Parathyroid adenoma (tissue), 2 donors: ENCODE data around the gene SREBF1.
A peak's percentile ranks its signal among the peaks of the same experiment; 100 is the strongest.

Experiments
- H2AFZ ChIP-seq: fragments of 300-600 bp; sonication (generic); one replicate; pipeline ENCODE4 v1.7.0; 2017; ENCODE audit warnings: antibody characterized with exemption, mild to moderate bottlenecking
- H3K27ac ChIP-seq: fragments of 300-600 bp; sonication (generic); one replicate; pipeline ENCODE4 v1.7.0; 2017
- H3K27me3 ChIP-seq: fragments of 300-600 bp; sonication (generic); one replicate; pipeline ENCODE4 v1.7.0; 2017; ENCODE audit warnings: low read length; ENCODE audit not compliant: control insufficient read depth, insufficient read depth
- H3K36me3 ChIP-seq: fragments of 300-600 bp; sonication (generic); one replicate; pipeline ENCODE4 v1.7.0; 2017; ENCODE audit warnings: low read length; ENCODE audit not compliant: control insufficient read depth, insufficient read depth
- H3K4me1 ChIP-seq: fragments of 300-600 bp; sonication (generic); one replicate; pipeline ENCODE4 v1.7.0; 2017; ENCODE audit warnings: control low read depth
- H3K4me2 ChIP-seq: fragments of 300-600 bp; sonication (generic); one replicate; pipeline ENCODE4 v1.7.0; 2017; ENCODE audit warnings: low read length
- H3K4me3 ChIP-seq: fragments of 300-600 bp; sonication (generic); one replicate; pipeline ENCODE4 v1.7.0; 2017; ENCODE audit warnings: low read depth, low read length
- H3K79me2 ChIP-seq: fragments of 300-600 bp; sonication (generic); one replicate; pipeline ENCODE4 v1.7.0; 2017; ENCODE audit warnings: control low read depth
- H3K9ac ChIP-seq: fragments of 300-600 bp; sonication (generic); one replicate; pipeline ENCODE4 v1.7.0; 2017; ENCODE audit warnings: mild to moderate bottlenecking
- H3K9me3 ChIP-seq: fragments of 300-600 bp; sonication (generic); one replicate; pipeline ENCODE4 v1.7.0; 2017; ENCODE audit warnings: low read length; ENCODE audit not compliant: control insufficient read depth
- CTCF ChIP-seq: fragments of 300-600 bp; sonication (generic); IDR thresholded peaks from one replicate; pipeline ENCODE4 v1.7.0; 2017; ENCODE audit warnings: antibody characterized with exemption, mild to moderate bottlenecking
- donor health status: primary hyperparathyroidism.

SREBF1 gene

GRCh38 chr17:17835415-17836249 is 1.2 kb downstream of the SREBF1 start:
- peaks cover 43% of the 10 kb centered on the region for H3K4me1 ChIP-seq
- peak overlapping the region; percentile 42 for H3K4me3 ChIP-seq

DNA sequence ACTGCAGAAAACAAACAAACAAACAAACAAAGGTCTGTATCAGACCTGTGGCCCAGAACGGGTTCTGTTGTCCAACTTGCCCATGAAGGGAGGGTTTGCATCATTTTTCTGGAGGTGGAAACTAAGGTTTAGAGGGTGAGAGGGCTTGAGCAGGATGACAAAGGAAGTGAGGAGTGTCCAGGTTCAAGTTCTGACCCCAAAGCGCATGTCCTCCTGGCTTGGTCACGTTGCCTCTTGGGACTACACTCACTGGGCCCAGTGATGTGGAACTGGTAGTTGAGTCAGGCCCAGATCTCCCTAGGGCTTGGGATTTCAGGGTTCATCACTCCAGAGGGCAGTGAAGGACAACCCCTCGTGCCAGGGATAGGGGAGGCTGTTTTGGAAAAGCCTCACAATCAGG is 1.8 kb downstream of the SREBF1 start:
- Histone ChIP-seq H3K79me2 (peaks cover 8% of the 10 kb centered on the region), H3K4me2 (no peak overlapping the region), H2AFZ (no peak overlapping the region), H3K27ac (no peak overlapping the region), H3K27me3 (no peaks in the 10 kb centered on the region), H3K4me3 (no peak overlapping the region), H3K9me3 (no peaks in the 10 kb centered on the region), H3K9ac (no peak overlapping the region), H3K36me3 (no peaks in the 10 kb centered on the region), H3K4me1 (peaks cover 40% of the 10 kb centered on the region)
- no peak for TF ChIP-seq CTCF

More at GRCh38 chr17:17835415-17836249, 1.2 kb downstream of the SREBF1 start:
- Histone ChIP-seq H3K27ac (peak overlapping the region; percentile 91), H3K79me2 (peaks cover 5% of the 10 kb centered on the region), H3K9me3 (no peaks in the 10 kb centered on the region), H3K27me3 (no peaks in the 10 kb centered on the region), H3K36me3 (no peaks in the 10 kb centered on the region), H3K9ac (no peak overlapping the region), H3K4me2 (peak overlapping the region; percentile 93), H2AFZ (peak overlapping the region; percentile 69)
- no peak for TF ChIP-seq CTCF

- Histone ChIP-seq H3K9ac (no peak overlapping the region), H3K4me2 (no peak overlapping the region), H3K27ac (no peak overlapping the region), H3K27me3 (no peaks in the 10 kb centered on the region), H3K79me2 (peaks cover 11% of the 10 kb centered on the region), H3K36me3 (no peaks in the 10 kb centered on the region), H3K4me1 (peaks cover 33% of the 10 kb centered on the region), H3K9me3 (no peaks in the 10 kb centered on the region), H2AFZ (no peak overlapping the region), H3K4me3 (no peak overlapping the region)
- TF ChIP-seq CTCF: no peak
These were observed 3.0 kb downstream of the SREBF1 start for GRCh38 chr17:17833658-17834357.

DNA sequence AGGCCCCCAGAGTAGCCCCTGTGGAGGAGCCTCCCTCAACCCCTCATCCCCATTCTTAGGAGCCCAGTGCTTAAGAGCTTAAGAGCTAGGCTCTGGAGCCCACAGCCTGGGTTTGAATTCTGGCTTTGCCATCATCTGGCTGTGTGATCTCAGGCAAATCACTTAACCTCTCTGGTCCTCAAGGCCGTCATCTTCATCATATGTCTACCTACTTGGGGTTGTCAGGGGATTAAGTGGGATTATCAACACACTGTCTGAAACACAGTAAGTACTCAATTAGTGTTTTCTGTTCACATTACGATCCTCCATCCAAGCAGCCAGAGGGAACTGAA is 4.8 kb downstream of the SREBF1 start:
- no peak overlapping the region for H2AFZ ChIP-seq
- peaks cover 11% of the 10 kb centered on the region for H3K79me2 ChIP-seq
- H3K9me3 ChIP-seq: no peaks in the 10 kb centered on the region
- no peak overlapping the region for H3K9ac ChIP-seq
- peaks cover 18% of the 10 kb centered on the region for H3K4me1 ChIP-seq
- no peaks in the 10 kb centered on the region for H3K36me3 ChIP-seq
- no peak for TF ChIP-seq CTCF
- H3K27me3 ChIP-seq: no peaks in the 10 kb centered on the region
- H3K4me2 ChIP-seq: no peak overlapping the region
- H3K27ac ChIP-seq: no peak overlapping the region
- H3K4me3 ChIP-seq: no peak overlapping the region
